Germinal center (tissue), 1 donor: ENCODE results near the gene RRP8.

Source experiments
- DNase-seq: peaks from one replicate; pipeline ENCODE4 v3.0.0; 2012; ENCODE audit warnings: mixed read lengths, low spot score

Gene RRP8

DNA sequence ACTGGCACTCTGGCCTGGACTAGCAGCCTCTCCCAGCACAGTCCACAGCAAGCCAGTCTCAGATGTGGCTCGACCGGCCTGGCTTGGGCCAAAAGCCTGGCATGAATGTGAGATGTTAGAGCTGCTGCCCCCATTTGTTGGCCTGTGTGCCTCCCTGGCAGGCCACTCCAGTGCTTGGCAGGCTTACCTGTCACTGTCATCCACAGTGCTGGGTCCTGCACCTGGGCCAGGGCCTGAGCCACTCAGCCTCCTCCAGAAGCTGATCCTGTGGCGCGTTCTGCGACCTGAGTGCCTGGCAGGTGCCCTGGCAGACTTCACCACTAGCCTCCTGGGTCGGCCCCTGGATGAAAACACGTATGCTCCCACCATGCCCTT is 36.1 kb downstream of the RRP8 start:
- no peak for DNase-seq

DNA sequence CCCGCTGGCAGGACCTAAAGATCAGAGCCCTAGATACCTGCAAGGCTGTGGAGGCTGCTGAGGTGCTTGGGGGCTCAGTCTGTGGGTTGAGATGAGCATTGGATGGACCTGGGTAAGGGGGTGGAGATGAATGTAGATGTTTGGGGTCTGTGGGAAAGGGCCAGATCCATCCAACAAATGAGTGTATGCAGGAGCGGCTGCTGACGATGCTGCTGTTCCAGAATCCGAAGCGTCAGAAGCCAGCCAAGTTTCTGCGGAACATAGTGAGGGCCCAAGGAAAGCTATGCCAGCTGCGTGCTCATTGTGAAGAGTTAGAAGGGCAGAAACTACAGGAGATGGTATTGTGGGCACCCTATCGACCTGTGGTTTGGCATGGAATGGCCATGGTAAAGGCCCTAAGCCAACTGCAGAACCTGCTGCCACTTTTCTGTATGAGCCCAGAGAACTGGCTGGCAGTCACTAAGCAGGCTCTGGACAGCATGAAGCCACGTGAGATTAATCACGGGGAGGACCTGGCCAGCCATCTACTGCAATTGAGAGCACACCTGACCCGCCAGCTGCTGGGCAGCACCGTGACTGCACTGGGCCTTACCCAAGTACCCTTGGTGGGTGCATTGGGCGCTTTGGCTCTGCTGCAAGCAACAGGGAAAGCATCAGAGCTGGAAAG is 36.6 kb downstream of the RRP8 start:
- no peak for DNase-seq

DNA sequence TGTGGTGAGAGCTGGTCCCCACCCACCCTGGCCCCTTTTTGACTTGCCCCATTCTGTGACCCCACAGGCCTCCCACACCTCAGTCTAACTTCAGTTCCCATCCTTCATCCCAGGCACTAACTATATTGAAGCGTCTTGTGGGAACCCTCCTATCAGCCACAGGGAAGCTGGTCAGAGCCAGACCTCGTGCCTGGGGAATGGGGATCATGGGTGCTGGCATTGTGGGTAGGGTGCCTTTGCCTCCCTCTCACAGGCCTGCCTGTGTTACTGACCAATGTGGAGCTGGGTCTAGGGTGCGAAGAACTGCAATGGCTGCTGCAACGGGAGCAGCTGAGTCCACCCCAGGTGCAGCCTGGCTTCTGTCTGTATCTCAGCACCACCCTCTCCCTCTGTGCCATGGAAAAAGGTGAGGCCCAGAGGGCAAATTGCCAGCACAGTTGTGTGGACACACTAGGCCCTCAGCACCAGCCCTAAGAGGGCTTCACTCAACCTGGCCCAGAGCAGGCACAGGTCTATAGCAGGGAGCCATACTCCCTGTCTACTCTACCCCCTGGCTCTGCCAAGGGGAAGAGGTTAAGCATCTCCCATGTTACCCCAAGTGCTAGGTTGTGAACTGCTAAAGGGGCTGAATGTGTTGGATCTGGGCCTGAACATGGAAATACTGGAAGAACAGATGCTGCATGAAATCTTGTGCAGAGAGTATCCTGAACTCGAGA is 37.3 kb downstream of the RRP8 start:
- no peak for DNase-seq

DNA sequence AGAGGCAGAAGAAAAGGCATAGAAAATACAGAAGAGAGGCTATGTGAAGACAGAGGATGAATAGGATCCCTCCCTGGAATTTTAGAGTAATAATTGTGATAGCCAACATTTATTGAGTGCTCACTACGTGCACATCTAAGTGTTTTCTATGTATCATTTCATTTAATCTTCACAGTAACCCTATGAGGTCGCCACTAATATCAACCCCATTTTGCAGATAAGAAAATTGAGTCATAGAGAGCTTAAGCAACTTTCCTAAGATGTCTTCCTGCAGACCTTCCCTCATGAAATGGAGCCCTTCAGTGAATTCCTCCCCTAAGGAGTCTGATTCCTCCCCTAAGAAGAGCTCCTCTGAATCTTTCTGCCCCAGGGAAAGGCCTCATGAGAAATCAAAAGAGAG is 38.1 kb downstream of the RRP8 start:
- no peak for DNase-seq

DNA sequence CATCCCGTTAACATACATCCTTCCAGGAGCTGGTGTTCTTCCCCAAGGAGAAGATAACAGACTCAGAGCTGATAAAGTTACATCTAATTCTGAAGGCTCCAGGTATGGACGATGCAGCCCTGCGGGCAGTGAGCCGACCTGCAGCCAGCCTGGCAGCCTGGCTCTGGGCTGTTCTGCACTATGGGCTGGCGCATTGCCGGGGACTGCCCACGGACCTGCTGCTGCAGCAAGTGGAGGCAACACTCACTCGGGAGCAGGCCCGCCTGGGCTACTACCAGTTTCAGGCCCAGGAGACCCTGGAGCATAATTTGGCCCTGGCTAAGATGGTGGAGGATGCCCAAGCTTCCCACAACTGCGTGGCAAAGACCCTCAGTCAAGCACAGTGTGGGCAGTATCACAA is 39.7 kb downstream of the RRP8 start:
- DNase-seq = no peak

DNA sequence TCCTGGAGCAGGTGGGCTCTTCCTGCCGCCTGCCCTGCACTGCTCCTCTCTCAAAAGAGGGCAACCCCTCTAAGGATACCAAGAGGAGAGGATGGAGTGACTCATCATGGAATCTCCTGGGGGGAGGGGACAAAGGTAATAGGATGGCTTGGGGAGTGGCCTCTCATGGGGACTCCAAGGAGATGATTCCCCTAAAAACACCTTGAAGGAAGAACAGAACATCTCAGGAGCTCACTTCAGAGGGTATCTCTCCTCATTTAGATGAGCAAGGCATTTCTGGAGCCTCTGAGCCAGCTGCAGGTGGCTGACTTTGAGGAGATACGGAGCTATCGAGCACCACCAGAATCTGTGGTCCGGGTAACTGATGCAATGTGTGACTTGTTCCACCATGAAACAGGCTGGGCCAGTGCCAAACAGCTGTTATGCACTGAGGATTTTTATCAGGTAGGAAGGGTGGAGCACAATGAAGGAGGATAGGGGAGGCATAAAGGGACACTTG is 40.2 kb downstream of the RRP8 start:
- no peak for DNase-seq

DNA sequence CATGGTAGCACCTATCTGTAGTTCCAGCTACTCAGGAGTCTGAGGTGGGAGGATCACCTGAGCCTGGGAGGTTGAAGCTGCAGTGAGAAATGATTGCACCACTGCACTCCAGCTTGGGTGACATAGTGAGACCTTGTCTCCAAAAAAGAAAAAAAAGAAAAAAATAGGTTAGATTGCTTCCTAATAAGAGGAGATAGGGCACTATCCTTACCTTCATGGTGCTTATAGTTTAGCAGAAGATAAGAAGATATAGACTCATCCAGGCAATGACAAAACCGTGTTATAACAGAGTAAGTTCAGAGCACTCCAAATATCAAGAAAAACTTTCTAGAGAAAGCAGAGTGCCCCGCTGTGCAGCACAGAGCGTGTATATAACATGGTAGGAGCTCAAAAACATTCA is 42.1 kb downstream of the RRP8 start:
- DNase-seq = no peak

DNA sequence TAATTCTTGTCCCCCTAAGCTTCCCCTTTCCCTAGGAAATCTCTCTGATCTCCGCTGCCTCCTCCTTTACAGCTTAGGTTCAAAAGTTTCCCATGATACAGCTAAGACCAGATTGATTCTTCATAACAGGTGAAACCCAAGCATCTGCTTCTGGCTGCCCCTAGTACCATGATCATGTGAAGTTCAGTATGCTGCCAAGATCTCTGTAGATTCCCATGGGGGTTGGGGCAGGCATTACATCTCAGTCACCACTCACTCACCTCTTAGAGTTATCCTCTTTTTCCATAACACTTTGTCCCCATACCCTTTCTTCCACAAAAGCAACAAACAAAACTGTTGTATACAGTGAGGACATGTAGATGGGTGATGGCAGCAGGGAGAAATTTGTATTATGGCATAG is 44.0 kb downstream of the RRP8 start:
- DNase-seq = no peak

DNA sequence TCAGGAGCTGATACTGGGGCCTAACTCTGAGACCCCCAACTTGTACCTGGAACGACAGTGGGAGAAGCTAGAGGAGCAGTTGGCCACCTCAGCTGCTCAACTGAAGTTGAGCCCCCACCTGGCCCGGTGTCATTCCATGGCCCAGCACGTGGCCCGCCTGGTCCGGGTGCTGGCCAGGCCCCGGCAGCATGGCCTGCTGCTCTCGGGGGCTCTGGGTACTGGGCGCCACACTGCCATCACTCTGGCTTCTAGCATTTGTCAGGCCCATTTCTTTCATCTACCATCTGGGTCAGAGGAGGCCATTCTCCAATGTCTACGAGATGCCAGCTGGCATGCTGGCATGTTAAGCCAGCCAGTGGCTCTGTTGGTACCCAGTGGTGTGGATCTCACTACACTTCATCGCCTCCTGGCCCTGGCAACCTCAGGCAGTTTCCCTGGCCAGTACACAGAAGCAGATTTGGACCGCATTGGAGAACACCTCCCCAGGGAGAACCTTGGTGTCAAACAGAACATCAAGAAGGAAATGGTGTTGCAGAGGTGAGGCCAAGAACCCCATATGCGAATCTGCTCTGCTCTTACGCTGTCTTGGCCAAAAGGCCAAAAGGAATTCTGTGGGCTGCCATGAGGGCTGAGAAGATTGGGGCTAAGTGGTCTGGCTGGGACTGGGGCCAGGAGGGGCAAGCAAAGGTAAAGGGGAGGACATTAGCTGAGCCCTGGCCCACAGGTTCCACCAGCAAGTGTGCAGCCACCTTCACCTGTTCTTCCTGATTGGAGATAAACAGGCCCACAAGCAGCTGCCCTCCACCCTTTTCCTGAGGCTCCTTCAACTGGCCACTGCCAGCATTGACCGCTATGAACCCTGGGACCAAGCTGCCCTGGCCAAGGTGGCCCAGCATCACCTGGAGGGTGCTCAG is 45.4 kb downstream of the RRP8 start:
- DNase-seq = no peak

DNA sequence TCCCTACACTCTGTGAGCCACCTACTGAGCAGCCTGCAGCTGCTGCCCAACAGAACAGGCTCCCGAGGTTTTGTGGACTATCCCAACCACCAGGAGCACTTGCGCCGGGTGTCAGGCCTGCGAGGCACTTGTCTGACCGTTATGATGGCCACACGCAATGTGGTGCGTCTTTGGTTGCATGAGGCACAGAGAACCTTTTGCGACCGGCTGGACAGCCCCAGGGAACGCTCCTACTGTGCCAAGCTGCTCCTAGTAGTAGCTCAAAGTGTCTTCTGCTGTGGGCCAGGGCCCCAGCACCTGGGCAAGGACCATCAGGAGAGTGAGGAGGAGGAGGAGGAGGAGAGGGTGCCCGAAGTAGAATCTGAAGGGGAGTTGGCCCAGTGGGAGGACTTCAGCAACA is 46.4 kb downstream of the RRP8 start:
- no peak for DNase-seq

DNA sequence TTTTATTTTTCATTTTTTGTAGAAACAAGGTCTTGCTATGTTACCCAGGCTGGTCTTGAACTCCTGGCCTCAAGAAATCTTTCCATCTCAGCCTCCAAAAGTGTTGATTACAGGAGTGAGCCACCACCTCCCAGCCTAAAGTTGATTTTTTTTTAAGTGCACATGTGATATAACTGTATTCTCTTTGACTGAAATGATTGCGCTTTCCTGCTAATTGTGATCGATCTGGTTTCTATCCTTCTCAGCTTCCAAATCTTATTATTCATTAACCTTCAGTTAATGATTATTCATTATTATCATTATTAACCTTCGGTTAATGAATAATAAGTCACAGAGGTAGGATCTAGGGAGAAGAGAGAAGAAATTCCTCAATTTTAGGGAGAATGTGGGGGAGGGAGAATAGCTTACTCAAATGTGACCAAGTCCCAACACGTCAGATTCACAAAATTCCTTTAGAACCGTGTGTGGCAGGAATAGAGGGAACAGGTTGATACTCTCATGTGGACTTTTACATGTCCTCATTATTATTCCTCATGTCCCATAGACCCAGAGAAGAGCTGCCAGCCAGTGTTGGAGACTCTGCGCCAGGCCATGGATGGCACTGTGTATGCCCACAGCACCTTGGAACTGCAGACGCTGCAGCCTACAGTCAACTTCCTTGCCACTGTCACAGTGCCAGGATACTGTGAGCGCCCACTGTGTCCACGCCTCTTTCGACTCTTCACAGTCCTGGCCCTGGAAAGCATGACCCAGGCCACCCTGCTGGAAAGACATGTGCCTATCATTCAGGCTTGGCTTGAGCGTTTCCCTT is 47.1 kb downstream of the RRP8 start:
- DNase-seq = no peak

DNA sequence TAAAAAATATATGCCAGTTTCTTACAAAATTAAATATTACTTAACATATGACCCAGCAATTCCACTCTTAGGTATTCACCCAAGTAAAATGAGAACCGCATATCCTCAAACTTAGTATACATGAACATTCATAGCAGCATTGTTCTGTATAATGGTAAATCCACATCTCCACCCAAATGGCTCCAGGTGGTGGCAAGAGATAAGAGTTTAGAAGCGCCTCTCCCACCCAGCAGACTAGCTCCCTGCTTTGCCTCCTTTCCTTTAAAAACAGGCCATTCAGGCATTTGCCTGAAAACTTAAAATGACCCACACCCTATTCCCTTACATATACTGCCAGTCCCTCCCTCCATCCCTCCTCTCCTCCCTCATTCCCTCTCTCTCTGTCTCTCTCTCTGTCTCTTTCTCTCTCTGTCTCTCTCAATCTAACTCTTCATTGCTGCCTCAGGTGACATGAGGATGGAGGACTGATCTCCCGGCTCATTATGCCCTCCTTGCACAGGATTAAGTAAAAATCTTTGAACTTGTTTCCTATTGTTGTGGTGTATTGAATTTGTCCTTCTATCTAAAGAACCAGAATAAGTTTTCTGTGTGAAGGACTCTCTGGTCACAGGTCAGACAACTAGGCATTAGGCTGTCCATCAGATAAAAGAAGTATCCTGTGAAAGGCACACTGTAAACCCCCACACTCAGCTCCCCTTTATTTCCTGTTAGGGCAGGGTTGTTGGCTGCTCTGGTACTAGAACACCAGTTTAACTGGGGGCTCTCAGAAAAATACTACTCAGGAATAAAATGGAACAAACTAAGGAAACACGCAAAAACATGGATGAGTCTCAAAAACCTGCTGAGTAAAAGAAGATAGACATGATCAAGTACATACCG is 48.3 kb downstream of the RRP8 start:
- DNase-seq = no peak

DNA sequence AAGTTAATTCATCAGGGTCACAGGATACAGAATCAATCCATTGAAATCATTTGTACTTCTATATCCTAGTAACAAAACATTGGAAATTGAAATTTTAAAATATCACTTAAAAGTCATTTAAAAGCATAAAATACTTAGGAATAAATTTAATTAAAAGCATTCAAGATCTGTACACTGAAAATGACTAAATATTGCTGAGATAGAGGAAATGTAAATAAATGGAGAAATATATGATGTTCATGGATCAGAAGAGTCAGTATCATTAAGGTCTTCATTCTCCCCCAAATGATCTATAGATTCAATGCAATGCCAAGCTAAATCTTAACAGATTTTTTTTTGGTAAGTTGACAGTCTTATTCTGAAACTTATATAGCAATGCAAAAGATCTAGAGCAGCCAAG is 49.8 kb downstream of the RRP8 start:
- DNase-seq = no peak

DNA sequence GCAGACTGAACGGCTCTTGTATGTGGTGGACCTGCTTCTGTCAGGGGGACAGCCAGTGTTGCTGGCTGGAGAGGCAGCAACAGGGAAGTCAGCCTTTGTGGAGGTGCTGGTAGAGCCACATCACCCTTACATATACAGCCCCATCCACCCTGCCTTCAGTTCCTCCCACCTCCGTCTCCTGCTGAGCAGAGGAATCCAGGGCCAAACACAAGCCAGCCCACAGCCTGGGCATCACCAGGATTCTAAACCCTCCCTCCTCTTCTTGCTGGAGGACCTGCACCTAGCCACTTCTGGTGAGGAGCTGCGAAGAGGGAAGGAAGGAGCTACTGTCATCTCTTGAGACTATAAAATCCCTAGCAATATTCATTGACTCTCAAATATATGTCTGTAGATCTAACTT is 54.8 kb downstream of the RRP8 start:
- no peak for DNase-seq

DNA sequence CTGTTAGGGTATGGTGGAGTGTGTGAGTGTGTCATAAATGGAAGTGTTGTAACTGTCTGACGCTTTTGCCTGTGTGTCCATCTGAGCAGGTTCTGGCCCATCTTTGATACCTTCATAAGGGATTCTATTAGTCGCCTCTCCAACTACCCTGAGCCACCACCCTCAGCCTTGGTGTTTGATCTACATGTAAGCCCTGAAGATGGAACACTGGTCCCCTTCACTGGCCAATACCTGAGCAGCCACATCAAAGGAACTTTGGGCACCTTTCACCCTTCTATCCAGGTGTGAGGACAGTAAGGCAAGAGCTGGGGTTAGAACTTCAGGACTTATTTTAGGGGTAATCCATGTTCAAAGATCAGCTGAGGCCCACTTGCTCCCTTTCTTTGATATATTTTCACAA is 55.3 kb downstream of the RRP8 start:
- no peak for DNase-seq

DNA sequence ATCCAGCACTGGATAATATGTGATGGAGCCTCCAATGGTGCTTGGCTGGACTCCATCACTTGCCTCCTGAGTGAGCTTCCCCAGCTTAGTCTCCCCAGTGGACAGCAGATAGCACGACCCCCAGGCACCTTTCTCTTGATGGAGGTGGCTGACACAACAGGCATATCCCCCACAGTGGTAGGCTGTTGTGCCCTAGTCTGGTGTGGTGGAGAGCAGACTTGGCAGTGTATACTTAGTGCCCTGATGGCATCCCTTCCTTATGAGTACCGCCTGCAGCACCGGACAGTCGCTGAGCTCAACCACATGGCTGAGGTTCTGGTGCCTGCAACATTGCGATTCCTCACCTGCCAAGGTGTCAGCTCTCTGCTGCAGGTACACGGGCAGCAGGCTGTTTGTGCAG is 56.2 kb downstream of the RRP8 start:
- no peak for DNase-seq

DNA sequence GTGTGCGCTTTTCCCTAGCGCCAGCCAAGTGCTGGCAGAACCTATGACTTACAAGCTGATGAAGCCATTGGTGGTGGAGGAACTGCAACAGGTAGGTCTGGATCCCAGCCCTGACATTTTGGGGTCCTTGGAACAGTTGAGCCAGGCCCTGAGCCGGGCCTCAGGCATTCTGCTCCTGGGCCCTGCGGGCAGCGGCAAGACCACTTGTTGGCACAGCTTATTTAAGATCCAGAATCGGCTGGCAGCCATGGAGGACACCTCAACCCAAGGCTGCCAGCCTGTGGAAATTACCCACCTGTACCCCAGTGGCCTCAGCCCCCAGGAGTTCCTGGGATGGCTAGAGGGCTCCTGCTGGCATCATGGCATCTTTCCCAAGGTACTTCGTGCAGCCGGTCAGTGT is 56.7 kb downstream of the RRP8 start:
- no peak for DNase-seq

DNA sequence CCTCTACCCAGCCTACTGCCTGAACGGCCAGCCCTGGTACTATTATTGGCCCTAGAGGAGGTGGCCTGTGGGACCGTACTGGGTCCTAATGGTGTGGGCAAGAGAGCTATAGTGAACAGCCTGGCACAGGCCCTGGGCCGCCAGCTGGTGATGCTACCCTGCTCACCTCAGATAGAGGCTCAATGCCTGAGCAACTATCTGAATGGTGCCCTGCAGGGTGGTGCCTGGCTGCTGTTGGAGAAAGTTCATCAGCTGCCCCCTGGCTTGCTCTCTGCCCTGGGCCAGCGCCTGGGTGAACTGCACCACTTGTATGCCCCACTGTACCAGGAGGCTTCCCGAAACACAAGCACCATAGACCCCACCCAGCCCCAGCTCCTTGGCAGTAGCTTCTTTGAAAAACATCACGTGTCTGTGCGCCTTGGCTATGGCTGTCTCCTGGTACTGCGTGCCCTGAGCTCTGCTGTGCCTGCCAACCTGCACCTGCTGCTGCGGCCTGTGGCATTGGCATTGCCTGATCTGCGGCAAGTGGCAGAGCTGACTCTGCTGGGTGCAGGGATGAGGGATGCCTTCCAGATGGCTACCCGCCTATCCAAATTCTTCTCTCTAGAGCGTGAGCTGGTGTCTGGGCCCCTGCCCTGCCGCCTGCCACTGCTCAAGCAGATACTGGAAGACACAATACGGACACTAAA is 57.4 kb downstream of the RRP8 start:
- DNase-seq = no peak
